Measurements from ENCODE around the gene RAD18.

GRCh38 chr3:8891303-8891702, 72.0 kb downstream of the RAD18 start:
- TF ChIP-seq, protein P1, sequence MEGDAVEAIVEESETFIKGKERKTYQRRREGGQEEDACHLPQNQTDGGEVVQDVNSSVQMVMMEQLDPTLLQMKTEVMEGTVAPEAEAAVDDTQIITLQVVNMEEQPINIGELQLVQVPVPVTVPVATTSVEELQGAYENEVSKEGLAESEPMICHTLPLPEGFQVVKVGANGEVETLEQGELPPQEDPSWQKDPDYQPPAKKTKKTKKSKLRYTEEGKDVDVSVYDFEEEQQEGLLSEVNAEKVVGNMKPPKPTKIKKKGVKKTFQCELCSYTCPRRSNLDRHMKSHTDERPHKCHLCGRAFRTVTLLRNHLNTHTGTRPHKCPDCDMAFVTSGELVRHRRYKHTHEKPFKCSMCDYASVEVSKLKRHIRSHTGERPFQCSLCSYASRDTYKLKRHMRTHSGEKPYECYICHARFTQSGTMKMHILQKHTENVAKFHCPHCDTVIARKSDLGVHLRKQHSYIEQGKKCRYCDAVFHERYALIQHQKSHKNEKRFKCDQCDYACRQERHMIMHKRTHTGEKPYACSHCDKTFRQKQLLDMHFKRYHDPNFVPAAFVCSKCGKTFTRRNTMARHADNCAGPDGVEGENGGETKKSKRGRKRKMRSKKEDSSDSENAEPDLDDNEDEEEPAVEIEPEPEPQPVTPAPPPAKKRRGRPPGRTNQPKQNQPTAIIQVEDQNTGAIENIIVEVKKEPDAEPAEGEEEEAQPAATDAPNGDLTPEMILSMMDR (conservative IDR thresholded peaks at IDR 0.05; ENCODE audit: low read length), result no peak
- no peak for TF ChIP-seq EZH2phosphoT487 (IDR thresholded peaks at IDR 0.05; ENCODE audit: borderline replicate concordance)
